Measurements from ENCODE around the gene UCHL3.
A peak's percentile ranks its signal among the peaks of the same experiment; 100 is the strongest.

Gene UCHL3

DNA sequence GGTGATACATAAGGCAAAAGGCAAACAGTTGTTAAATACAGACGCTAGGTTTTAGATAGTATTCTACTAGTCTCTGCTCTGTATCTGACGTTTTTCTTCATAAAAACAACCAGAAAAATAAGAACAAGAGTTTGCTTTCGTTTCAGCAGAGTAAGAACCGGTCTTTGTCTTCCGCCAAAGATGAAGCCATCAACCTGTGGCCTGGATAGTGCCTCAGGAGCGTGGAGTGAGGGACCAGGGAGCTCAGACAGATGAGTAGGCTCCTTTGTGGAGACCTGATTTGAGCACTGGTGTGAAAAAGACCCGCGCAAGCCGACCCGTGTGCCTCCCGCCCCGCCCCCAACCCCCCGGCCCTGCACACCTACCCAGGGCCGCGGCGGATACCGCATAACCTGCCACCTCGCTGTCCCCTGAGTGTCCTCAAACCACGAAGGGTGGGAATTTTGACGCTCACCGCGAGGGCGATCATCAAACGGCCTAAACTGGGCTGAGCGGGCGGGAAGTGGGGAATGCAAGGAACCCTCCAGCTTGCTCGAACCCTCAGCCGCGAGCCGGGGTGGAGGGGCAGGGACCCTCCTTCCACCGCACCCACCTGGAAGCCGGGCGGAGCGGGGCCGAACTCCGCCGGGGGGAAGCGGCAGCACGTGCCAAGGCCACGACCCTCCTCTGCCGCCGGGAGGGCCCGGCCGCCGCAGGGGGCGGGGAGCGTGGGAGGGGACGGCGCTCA, 85.7 kb downstream of the UCHL3 start:
- peak; percentile 12 for DNase-seq

DNA sequence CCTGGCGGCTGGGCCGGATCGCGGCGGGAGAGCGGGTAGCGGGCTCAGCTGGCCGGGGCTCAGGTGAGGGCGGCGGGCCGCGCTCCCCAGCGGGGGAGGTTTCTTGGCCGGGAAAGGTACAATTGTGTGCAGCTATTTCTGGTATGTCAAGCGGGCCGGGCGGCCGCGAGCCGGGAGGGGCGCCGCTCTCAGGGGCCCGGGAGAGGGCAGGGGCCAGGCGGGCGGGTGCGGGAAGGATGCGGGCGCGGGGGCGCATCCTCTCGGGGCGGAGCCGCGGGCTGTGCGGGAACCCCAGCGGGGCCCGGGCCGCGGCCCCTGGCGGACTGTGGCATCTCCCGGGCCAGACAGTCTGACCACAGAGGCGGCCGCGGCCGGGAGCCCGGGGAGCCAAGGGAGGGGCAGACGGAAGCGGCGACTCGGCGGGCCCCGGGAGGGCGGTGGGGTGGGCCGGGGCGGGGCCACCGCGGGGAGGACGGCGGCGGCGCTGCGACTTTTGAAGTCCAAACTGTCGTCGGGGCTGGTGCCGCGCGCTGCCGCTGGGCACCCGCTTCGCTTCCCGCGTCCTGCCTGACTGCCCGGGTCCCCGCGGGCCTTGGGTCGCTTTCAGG, 86.3 kb downstream of the UCHL3 start, which contains the start of gene LMO7:
Gene LMO7 (plus strand): TSS at position 503 of the 608 bp plus-strand sequence. CDS start 328 bp downstream, outside the sequence.
- peak; percentile 45 for DNase-seq

DNA sequence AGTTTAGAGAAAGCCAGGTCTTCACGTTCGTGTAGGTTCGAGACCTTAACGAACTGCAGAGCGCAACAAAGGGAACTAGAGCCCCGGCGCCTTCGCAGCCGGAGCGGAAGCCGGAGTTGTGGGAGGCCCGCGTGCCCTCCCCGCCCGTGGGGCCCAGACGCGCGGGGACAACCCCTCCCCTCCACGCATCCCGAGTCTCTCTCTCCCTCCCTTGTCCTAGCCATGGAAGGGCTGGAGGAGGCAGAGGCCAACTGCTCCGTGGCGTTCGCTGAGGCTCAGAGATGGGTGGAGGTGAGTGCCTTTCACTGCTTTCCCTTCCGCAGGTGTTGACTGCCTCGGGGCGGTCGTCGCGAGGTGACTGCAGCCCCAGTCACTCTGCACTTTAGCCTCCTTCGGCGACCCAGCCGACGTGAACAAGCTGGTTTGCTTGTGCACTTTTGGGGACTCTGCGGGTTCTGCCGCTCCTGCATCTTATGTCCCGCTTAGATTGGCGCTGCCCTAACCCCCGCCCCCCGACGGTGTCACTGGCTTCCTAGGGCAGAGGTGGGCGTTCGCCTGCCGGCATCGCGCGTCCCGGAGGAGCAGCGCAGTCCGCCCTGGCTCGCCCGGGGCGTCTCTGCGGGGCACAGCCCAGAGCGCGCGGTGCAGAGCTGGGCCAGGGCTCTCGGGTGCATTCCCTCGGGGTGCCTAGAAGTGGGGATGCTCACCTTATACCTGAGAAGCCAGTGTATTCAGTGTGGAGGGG, 87.0 kb downstream of the UCHL3 start:
- peak; percentile 26 for DNase-seq

DNA sequence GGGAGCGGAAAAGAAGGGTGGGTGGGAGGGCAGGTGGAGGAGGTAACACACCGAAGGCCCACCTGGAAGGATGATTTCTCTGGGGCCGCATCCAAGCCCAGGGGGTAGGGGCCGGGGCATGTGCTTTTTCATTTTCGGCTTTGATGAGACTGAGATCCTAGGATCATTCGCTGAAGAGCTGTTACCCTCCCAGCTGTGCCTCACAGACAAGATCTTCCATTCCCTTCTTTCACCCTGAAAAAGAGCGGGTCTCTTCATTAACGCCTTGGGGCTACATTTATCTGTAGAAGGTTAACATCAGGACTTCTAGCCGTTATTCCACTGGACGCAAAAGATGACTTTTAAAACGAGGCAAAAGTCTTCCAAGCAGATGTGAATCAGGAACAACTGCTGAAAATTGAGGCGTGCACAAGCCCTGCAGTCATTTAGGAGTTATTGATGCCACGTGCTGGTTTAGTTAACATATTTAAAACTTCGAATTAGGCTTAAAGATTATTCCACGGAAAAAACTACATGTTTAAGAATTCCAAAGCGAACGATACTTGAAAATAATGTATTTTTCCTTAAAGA, 87.7 kb downstream of the UCHL3 start:
- DNase-seq = no peak

DNA sequence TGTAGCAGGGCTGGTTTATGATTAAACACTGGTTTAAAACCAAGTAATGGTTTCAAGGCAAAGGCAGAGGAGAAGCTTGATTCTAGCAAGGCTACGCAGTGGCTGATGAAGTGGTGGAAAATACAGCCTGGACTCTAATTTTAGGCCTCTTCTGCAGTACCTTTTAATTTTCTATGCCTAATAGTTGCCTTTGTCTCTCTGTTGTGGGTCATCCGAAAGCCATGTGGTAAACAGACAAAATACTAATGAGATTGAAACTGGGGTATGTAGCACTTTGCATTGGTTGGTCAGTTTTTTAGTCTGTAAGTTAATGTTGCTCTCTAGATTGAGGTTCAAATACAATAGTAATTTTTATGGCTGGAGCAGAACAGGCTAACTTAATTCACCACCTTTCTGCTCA, 89.9 kb downstream of the UCHL3 start:
- no peak for DNase-seq

DNA sequence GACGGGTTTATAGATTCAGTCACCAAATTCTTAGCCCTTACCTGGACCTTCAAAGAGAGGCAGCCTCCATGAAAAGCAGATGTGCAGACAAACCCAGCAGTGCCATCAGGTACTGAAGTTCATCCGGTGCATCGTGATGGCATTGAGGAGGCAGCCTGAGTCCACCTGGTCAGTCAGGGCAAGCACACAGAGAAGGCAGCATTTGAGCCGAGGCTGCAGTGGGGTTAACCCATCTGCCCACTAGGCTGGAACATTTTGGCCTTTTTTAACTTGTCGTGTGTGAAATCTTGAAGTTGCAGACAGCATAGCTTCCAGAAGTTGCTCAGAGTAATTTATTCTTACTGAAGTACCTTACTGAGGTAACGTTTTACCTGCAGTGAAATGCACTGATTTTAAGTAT, 91.4 kb downstream of the UCHL3 start:
- DNase-seq = no peak

DNA sequence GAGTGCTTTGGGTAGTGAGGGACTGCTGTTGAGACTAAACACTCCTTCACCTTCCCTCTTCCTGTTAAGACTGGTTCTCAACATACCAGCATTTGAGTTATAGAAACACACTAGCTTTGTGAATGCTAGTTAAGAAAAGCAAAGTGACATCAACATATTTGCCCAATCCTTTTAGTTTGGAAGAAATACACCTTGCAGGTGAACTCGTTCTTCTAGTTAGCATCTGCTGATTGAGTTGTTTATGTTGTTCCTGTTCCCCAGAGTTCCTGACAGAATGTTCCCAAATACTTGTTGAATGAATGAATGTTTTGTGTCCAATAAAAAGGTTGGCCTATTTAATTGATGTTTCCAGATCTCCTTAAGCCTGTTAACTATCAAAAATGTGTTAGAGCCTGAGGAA, 93.6 kb downstream of the UCHL3 start:
- DNase-seq = no peak

DNA sequence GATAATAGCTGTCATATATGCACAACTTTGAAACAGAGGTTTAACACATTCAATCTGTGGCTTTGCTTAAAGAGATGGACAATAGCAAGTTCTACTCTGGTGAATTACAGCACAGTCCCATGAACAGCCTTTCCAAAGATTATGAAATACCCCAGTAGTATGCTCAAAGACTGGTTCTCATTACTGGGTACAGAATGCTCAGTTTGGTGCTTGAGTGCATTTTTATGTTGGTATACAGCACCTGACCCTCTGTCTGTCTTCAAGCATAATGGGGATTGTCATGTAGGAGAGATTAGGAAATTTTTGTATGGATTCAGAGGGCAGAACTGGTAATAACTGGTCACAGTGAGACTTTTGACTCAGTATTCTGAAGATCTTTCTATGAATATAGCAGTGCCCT, 94.1 kb downstream of the UCHL3 start:
- no peak for DNase-seq

DNA sequence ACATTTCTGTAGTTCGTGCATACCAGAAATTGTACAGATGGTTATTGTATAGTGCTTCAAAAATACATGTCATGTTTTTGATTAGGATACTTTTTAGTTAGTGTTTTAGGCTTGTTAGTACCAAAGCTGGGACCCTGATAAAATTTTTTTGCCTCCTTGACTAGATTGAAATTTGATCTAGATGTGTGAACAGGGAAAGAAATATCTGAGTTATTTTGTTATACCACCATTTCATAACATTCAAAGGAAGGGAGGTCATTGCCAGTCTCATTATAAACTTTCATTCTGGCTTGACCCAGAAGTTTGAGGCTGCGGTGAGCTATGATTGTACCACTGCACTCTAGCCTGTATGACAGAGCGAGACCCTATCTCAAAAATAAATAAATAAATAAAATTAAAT, 95.5 kb downstream of the UCHL3 start:
- no peak for DNase-seq

DNA sequence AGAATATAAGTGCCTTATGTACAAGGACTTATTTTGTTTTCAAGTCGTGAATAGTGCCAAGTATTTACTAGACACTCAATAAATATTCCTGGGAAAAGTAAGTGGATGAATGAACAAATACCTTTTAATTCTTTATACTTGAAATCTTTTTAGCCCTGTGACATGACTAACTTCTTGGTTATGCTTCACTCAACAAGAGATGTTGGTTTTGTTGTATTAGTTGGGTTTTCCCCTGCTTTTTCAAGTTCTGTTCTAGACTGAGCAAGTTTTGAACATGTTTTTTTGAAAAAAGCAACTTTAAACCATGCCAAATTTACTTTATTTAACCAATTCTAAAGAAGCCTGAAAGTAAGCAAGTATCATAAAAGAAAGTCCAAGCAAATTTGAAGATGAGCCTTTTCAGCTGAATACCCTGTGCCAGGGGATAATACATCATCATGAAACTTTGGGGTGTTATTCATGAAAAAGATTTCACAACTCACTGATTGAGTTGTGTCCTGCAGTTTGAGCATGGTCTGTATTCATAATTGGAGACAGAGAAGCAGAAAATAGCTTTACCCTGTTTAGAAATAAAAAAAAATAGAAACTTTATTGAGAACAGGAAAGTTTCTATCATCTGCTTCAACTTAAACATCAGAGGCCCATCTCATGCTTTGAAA, 97.7 kb downstream of the UCHL3 start:
- no peak for DNase-seq

DNA sequence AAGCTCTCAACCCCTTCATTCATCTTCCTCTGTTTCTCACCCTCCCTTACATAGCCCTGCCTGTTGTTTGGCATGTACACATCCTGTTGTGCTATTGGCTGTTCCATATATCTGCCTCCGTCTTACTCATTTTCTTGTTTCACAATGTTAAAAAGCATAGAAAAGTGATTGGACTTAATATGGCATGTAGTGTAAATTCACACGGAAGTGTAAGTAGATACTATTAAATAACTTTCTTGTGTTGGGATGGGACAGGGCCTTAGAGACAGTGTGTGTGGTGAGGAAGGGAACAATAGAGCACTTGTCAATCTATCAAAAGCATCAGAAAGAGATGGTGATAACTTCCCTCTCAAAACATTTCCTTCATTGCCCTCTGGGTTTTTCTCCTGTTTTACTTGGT, 98.9 kb downstream of the UCHL3 start:
- DNase-seq = no peak

DNA sequence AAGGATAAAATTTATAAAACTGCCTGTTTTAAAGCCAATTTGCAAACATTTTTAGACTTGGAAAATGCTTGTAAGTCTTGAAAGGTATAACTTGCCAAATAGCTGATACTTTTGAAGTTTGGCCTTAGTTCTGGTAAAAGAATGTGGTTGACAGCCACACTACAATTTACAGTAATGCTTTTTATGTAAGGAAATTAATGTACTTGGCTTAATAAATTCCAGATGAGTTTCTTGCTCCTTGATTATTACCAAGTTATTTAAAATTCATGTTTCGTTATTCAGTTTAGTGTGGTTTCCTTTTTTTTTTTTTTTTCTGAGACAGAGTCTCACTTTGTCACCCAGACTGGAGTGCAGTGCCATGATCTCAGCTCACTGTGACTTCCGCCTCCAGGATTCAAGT, 101.4 kb downstream of the UCHL3 start:
- no peak for DNase-seq

DNA sequence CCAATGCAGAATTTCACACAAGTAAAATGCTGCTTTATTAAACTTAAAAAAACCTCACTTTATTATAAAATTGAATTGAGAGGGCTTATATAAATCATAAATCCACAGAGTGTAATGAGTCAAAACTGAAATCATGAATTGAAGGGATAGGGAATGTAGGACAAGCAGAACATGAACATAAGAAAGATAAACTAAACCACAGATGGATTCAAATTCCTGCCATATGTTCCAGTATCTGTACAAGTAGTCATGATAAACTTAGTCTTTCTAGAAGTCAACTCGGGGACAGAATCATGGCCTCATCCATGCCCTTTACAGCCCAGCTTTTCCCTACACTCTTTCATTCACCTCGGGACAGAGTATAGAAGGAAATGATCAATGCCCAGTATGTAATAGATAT, 103.1 kb downstream of the UCHL3 start:
- no peak for DNase-seq

All from activated gamma-delta T cell (primary cell).